Endothelial cell (in vitro differentiated cells): Measurements from ENCODE around the gene ADAMTS8. TPM values are rescaled to one million over a fixed set of nuclear protein-coding genes. Genes with fewer than 3 reads are reported as not detected.

Experiments
- DNase-seq: peaks from one replicate; pipeline ENCODE4 v3.0.0; 2021; ENCODE audit warnings: low spot score
- H3K27ac Mint-ChIP-seq: one replicate; pipeline ENCODE4 v1.8.0; 2021; ENCODE audit warnings: mixed read lengths, inconsistent platforms; ENCODE audit not compliant: unreplicated experiment
- H3K27me3 Mint-ChIP-seq: one replicate; pipeline ENCODE4 v1.8.0; 2021; ENCODE audit warnings: mild to moderate bottlenecking, moderate library complexity, mixed read lengths, inconsistent platforms; ENCODE audit not compliant: unreplicated experiment
- H3K36me3 Mint-ChIP-seq: one replicate; pipeline ENCODE4 v1.8.0; 2021; ENCODE audit warnings: mild to moderate bottlenecking, low read depth, mixed read lengths, inconsistent platforms; ENCODE audit not compliant: unreplicated experiment
- H3K4me1 Mint-ChIP-seq: one replicate; pipeline ENCODE4 v1.8.0; 2021; ENCODE audit warnings: mild to moderate bottlenecking, mixed read lengths, inconsistent platforms; ENCODE audit not compliant: unreplicated experiment
- H3K4me3 Mint-ChIP-seq: one replicate; pipeline ENCODE4 v1.8.0; 2021; ENCODE audit warnings: mild to moderate bottlenecking, mixed read lengths, inconsistent platforms; ENCODE audit not compliant: unreplicated experiment
- H3K9me3 Mint-ChIP-seq: one replicate; pipeline ENCODE4 v1.8.0; 2021; ENCODE audit warnings: mixed read lengths, inconsistent platforms; ENCODE audit not compliant: unreplicated experiment
- total RNA-seq: library from RNA; stranded (reverse); fragmentation: NEBNext Ultra II Directional; extraction: Animal tissue kit (Norgen Biotek cat#: 25700); gene quantifications from one replicate; pipeline ENCODE4 v1.2.1, GENCODE V29; 2021; ENCODE audit not compliant: unreplicated experiment
- TF ChIP-seq, protein P1 (sequence below): fragments of 200-600 bp; sonication (generic); IDR thresholded peaks from one replicate; pipeline ENCODE4 v1.5.0; 2021; ENCODE audit warnings: antibody characterized with exemption; ENCODE audit not compliant: unreplicated experiment

Gene ADAMTS8
- total RNA-seq, 1 donor from 2014 or later = 0.31 TPM

GRCh38 chr11:130421199-130421585 lies 7.2 kb downstream of the ADAMTS8 start:
- Mint-ChIP-seq H3K27me3 (peaks cover 5% of the 10 kb centered on the region), H3K27ac (no peak overlapping the region)

DNA sequence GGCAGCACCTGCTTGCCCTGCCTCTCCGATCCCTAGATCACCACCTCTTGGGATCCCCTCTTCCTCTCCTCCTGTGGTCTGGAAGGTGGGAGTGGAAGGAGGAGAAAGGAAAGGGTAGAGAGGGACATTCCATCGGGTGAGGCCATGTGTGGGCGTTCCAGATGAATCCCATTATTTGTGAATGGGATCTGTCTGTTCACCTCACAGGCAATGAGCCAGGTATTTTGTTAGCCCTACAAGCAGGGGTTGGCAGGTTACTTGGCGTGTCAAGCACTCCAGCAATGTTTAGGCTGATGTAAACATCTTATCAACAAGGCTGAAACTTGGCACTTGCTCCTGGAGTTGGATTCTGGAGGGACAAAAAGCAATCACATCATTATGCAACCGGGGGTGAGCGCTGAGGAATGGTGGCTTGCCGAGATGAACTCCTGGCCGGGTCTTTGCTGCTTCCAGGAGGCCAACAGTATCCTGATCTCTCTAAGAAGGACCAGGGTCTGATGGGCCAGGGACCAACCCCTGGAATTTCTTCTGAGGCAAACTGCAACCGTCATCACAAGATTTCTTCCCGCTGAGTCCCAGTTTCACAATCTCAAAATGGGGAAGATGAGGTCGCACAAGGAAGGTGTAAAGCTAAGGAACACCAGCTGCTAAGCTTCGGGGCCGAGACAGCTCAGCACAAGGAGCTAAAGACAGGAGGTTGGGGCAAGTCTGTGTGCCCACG lies 7.8 kb downstream of the ADAMTS8 start:
- TF ChIP-seq, protein P1, sequence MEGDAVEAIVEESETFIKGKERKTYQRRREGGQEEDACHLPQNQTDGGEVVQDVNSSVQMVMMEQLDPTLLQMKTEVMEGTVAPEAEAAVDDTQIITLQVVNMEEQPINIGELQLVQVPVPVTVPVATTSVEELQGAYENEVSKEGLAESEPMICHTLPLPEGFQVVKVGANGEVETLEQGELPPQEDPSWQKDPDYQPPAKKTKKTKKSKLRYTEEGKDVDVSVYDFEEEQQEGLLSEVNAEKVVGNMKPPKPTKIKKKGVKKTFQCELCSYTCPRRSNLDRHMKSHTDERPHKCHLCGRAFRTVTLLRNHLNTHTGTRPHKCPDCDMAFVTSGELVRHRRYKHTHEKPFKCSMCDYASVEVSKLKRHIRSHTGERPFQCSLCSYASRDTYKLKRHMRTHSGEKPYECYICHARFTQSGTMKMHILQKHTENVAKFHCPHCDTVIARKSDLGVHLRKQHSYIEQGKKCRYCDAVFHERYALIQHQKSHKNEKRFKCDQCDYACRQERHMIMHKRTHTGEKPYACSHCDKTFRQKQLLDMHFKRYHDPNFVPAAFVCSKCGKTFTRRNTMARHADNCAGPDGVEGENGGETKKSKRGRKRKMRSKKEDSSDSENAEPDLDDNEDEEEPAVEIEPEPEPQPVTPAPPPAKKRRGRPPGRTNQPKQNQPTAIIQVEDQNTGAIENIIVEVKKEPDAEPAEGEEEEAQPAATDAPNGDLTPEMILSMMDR = no peak
- no peak overlapping the region for H3K27ac Mint-ChIP-seq

More at GRCh38 chr11:130421199-130421585, 7.2 kb downstream of the ADAMTS8 start:
- TF ChIP-seq, protein P1 = no peak
- H3K4me3 Mint-ChIP-seq = no peak overlapping the region
- H3K9me3 Mint-ChIP-seq = no peaks in the 10 kb centered on the region
- no peak for DNase-seq
- no peaks in the 10 kb centered on the region for H3K36me3 Mint-ChIP-seq
- no peaks in the 10 kb centered on the region for H3K4me1 Mint-ChIP-seq

DNA sequence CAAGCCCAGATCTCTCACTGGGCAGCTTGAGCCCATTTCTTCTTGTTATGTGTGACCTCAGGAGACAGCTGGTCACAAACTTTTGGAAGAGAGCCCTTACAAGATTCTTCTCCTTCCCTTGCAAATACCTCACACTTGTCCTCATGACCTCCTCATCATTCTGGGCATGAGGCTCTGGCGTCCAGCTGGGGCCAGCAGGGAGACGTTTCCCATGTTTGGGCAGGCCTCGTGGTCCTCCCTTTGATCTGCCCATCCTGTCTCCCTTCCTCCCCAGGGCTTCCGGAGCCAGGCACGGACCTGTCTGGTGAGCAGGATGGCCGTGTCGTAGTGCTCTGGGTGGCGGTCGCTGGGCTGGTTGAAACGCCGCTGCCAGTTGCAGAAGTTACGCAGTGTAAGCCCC lies 9.7 kb downstream of the ADAMTS8 start:
- H3K9me3 Mint-ChIP-seq = no peaks in the 10 kb centered on the region
- no peak for DNase-seq
- H3K4me1 Mint-ChIP-seq = peaks cover 4% of the 10 kb centered on the region
- TF ChIP-seq, protein P1 = no peak
- H3K27ac Mint-ChIP-seq = no peak overlapping the region
- H3K4me3 Mint-ChIP-seq = no peak overlapping the region
- no peaks in the 10 kb centered on the region for H3K36me3 Mint-ChIP-seq
- peaks cover 2% of the 10 kb centered on the region for H3K27me3 Mint-ChIP-seq

More for the DNA sequence above, 7.8 kb downstream of the ADAMTS8 start:
- DNase-seq = no peak
- peaks cover 5% of the 10 kb centered on the region for H3K27me3 Mint-ChIP-seq
- H3K36me3 Mint-ChIP-seq = no peaks in the 10 kb centered on the region
- H3K4me3 Mint-ChIP-seq = no peak overlapping the region
- H3K4me1 Mint-ChIP-seq = no peaks in the 10 kb centered on the region
- no peaks in the 10 kb centered on the region for H3K9me3 Mint-ChIP-seq

DNA sequence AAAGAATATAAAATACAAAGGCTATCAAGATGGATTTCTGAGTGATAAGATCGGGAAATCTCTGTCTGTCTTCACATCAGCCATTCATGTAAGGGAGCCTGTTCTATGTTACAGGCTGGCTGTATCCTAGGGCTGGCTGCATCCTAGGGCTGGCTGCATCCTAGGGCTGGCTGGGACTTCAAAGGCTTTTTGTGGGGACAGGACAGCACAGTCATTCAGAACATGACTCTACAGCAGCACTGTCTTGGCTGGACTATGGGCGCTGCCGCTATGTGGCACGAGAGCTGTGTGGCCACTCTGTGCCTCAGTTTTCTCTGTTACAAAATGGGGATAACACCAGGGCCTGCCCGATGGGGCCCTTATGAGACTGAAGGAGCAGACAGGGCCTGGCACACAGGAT lies 10.2 kb downstream of the ADAMTS8 start:
- Mint-ChIP-seq H3K27ac (no peak overlapping the region), H3K36me3 (no peaks in the 10 kb centered on the region), H3K27me3 (peaks cover 2% of the 10 kb centered on the region), H3K4me3 (no peak overlapping the region), H3K4me1 (peaks cover 8% of the 10 kb centered on the region), H3K9me3 (no peaks in the 10 kb centered on the region)
- no peak for DNase-seq
- TF ChIP-seq, protein P1 = no peak

DNA sequence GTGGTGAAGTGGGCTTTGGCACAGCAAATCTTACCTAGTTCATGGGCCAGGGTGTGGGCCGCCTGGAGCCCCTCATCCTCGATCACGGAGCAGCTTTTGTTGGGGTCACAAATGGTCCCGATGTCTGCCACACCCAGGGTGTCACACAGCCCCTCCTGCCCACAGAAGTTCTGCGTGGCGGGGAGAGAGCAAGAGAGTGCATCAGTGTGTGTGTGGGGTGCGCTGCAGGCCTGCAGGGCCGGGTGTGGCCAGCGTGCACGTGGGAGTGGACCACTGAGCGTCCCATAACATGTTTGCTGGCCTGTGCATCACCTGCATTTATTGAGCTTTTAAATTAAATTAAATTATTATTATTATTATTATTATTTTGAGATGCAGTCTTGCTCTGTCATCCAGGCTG lies 11.5 kb downstream of the ADAMTS8 start:
- Mint-ChIP-seq H3K4me3 (no peak overlapping the region), H3K9me3 (no peaks in the 10 kb centered on the region), H3K27ac (no peak overlapping the region), H3K27me3 (peaks cover 1% of the 10 kb centered on the region), H3K4me1 (peaks cover 8% of the 10 kb centered on the region), H3K36me3 (no peaks in the 10 kb centered on the region)
- TF ChIP-seq, protein P1 = no peak
- no peak for DNase-seq
